HG02798 (cell line): Measurements from ENCODE around the gene ADORA1.

Source experiments
- ATAC-seq: cut with Tn5 transposase; IDR thresholded peaks from one replicate; pipeline ENCODE4 v1.9.1; 2021; ENCODE audit warnings: mild to moderate bottlenecking; ENCODE audit not compliant: unreplicated experiment, poor library complexity

The ADORA1 gene

DNA sequence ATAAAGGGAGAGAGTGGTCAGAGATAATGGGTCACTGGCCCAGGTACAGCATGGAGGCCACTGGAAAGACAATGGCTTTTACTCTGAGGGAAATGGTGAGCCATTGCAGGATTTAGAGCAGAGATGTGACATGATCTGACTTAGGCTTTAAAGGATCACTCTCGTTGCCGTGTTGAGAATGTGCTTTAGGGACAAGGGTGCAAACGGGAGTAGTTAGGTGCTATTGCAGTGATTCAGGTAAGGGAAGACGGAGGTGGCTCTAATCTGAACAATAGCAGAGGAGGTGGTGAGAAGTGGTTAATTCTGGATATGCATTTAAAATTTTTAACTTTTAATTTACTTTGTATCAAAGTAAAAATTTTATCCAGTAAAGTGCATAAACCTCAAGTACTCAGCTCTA is 9.8 kb downstream of the ADORA1 start:
- ATAC-seq, result no peak

GRCh38 chr1:203138066-203138465 is 10.5 kb downstream of the ADORA1 start:
- no peak for ATAC-seq

- no peak for ATAC-seq
Measured at GRCh38 chr1:203139976-203140475, 12.5 kb downstream of the ADORA1 start.

DNA sequence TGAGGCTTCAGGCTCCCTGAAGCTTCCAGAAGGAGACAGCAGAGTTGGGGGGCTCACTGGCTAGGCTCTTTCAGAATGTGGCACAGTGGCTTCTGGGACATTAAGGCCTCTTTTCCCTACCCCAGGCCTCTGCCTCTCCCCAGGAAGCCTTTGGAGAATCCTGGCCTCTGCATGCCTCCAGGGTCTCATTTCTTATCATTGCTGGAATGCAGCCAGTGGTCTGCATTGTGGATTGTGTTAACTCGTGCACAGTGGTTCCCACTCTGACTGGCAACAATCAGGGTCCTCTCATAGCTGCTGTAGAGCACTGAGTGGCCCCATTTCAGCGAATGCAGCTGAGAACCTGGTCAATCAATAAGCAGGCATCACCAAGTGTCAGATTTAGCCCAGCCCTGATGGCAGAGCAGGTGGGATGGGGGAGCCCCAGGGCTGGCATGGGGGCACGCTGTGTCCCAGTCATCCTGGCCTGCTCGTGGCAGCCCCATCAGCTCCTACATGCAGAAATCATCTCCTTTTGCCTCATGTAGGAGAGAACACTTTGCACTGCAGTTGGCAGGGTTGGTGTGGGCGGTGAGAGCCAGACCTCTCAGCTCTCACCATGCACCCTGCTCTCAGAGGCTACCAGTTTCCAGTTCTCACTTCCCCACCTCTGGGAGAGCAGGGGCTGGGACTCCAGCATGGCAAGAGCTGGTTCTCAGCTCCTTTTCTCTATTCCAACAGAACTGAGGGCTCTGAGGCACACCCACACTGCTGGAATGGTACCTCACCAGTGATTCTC is 13.4 kb downstream of the ADORA1 start:
- ATAC-seq, result no peak

DNA sequence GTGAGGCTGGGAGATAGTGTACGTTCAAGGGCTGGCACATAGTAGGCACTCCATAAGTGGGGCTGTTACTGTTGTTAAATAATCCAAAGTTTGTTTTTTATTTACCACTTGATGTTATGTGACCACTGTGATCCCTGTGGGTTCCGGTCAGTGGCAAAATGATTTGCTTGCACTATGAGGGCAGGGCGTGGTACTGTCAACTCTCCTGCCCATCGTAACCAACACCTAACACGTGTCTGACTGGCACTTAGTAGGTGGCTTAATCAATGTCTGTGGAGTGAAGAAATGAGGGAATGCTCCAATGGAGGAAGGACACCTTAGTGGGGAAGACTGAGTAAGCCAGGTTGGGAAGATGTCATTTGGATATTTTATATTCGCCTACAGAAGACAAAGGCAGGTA is 14.6 kb downstream of the ADORA1 start:
- no peak for ATAC-seq

- no peak for ATAC-seq
Measured at GRCh38 chr1:203142684-203143408, 15.3 kb downstream of the ADORA1 start.

GRCh38 chr1:203143641-203144040 is 16.1 kb downstream of the ADORA1 start:
- ATAC-seq, result no peak

DNA sequence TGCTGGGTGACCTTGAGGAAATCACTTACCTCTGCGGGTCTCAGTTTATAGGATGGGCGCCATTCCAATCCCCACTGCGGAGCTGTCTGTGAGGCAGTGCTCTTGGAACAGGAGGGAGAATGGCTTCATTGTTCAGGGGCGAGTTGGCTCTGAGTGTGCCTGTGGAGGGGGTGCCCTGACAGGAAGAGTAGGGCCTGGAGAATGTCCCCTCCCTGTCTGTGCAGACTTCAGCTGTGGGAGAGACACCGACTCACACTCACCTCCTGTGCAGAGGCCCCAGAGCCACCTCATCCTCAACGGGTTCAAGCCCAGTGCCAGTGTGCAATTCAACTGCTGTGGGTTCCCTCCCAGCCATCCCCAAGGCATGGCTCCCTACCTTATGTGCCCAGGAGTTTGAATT is 17.1 kb downstream of the ADORA1 start:
- no peak for ATAC-seq

- ATAC-seq, result no peak
Measured at GRCh38 chr1:203145321-203146041, 18.0 kb downstream of the ADORA1 start.

DNA sequence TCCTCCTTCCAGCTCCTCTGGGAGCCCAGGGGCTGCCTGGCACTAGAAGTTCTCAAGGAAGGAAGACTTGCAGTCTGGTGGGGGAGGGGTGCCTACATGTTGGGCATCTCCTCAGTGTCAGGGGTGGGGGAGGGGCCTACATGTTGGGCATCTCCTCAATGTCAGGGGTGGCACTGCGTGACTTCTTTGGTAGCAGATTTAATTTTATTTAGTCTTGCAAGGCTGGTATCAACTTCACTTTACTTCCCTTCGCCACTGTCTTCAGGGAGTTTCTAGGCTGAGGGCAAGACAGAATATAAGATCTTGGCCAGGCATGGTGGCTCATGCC is 18.5 kb downstream of the ADORA1 start:
- no peak for ATAC-seq

DNA sequence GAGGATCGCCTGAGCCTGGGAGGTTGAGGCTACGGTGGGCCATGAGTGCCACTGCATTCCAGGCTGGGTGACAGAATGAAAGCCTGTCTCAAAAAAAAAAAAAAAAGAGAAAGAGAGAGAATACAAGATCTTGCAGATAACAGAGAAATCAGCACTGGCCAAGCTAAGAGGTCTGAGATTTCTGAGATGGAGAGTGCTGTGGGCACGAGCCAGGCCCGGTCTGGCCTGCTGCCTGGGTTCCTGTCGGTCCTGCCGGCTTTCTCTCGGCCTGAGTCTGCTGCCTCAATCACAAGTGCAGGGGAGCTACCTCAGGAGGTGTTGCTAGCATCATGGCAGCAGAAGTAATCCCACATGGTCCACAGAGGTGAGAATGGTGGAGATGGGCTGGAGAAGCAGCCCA is 19.0 kb downstream of the ADORA1 start:
- no peak for ATAC-seq

DNA sequence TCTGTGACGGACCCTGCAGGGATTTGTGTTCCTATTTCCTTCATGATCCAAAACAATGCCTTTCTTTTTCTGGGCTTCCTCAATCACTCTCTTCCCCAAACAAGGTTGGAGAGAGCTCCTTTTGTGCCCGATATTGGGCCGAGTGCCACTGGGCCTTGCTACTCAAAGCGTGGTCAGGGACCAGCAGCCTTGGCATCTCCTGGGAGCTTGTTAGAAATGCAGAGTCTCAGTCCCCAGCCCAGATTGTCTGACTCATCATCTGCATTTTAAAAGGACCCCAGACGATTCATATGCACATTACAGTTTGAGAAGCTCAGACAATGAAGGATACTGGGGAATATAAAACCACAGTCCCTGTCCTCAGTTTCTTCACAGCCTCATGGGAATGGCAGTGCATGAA is 19.9 kb downstream of the ADORA1 start:
- no peak for ATAC-seq

GRCh38 chr1:203148127-203148526 is 20.6 kb downstream of the ADORA1 start:
- ATAC-seq, result no peak

DNA sequence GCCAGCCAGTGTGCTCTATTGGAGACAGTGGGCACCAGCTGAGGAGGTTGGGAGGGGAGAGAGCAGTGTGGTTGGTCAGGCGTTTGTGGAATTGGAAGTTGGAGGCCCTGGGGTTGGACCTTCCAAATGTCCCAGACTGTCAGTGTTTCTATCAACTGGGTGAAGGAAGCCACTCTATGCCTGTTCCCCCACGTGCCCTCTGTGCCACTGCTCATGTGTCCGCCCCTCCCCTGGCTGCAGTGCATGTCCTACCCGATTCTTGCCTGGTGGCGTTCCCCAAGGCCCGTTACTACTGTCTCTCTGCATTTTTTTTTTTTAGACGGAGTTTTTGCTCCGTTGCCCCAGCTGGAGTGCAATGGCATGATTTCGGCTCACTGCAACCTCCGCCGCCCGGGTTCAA is 21.1 kb downstream of the ADORA1 start:
- ATAC-seq, result no peak

GRCh38 chr1:203149188-203149840 is 21.8 kb downstream of the ADORA1 start:
- no peak for ATAC-seq

DNA sequence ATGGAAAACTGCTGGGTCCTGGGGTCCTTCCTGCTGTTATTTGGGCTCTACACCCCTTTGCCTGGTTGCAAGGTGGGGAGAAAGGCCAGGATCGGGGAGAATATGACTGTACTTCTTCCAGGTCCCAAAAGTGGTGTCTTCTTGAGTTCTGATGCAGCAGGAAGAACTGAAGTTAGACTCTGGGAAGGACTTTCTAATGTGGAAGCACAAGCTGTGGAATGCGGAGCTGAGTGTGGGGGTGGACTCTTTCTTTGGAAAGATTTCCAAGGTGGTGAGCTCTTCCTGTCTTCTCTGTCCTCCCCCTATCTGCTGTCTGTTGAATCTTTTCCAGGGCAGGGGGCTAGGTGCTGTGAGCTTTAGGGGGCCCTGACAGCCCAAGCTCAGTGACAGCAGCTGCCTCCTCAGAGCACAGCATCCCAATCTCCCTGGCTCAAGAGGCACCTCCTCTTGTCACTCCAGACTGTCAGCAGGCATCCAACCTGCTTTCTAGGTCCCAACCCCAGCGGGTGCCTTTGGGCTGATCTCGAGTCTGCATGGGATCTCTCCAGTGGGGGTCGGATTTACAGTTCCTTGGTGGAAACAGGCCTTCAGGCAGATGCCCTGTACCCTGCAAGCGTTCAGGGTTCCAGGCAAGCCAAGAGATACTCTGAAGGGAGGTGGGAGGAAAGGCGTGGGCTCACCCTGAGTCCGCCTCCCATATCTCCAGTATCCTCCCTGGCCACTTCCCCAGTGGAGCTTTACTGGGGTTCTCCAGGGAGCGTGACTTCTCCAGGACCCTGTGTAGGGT is 23.2 kb downstream of the ADORA1 start:
- ATAC-seq, result no peak

- ATAC-seq, result no peak
Measured at GRCh38 chr1:203151362-203152157, 24.0 kb downstream of the ADORA1 start.

DNA sequence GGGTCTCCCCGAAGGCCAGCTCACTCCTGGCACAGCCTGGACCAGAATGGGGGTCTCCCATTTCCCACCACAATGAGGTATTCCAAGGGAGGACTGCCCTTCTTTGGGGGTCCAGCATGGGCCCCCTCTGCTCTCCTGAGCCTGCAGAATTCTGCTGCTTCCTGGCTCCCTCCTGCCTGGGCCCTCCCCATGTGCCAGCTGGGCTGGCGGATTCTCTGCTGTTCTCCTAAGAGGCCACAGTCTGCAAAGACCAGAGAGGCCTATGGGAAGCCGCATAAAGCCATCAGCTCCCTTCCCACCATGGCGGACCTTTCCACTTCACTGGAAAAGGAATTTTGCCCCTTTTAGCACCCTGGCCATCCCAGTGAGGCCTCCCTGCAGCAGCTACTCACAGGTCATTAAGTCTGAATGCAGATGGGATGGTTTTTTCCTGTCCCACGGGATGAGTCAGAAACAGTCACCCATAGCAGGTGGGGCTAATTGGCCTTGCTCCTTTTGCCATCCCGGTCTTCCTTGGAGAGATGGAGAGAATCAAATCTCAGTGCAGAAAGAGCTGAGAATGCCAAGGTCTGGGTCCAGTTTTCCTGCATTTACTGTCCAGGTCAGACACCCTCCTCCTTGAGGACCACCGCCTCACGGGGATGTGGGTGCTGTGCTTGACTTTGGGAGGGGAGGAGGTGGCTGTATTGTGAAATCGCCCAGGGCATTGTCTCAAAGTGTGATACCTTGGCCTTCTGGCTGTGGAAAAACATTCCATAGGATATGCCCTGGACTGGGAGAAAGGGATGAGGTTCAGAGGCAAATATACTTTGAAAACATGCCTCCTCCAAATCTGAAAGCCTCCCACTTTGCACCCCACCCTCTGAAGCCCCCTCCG is 24.9 kb downstream of the ADORA1 start:
- ATAC-seq, result no peak
